GM18873 (cell line): Measurements from ENCODE around the gene SORCS2.

ENCODE experiments used
- ATAC-seq: cut with Tn5 transposase; IDR thresholded peaks from one replicate; pipeline ENCODE4 v1.9.1; 2021; ENCODE audit warnings: mild to moderate bottlenecking, moderate library complexity, moderate number of reproducible peaks; ENCODE audit not compliant: unreplicated experiment, low FRiP score

SORCS2 gene

GRCh38 chr4:7737752-7738457, 545.6 kb downstream of the SORCS2 start:
- no peak for ATAC-seq

GRCh38 chr4:7738458-7739076, 546.2 kb downstream of the SORCS2 start:
- ATAC-seq, result no peak

DNA sequence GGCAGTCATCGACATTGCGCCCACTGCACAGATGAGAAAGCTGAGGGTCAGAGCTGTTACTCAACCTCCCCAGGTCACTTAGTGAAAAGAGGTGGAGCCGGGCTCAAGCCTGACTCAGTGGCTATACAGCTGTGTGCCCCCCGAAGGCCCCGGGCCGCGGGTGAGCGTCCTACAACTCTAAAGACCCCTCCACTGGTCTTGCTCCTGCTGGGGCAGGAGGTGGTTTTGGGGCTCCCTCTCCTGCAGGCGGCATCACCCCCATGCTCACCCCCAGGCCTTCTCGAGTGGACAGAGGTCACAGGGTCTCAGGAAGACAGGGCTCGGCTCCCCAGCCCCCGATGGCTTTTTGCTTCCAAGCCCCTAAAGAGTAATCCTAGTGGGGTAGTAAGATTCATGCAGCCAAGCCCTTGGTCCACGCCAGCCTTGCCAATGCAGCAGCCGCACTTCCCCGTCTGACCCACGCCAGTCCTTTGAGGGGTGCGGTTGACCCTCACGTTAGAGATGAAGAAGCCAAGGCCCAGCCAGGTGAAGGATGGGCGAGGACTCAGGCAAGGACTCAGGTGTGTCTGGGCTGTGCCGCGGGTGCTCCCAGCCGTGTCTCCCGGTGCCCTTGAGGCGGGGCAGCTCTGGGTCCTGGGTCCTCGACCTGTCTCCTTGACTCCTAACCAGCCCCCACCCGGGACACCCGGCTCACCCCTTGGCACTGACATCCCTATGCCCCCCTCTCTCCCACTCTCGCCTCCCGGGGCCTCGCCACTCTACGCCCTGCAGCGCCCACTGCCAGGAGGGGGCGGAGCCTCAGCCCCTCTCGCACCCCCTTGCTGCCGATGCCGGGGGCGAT, 547.0 kb downstream of the SORCS2 start:
- no peak for ATAC-seq

GRCh38 chr4:7739918-7740865, 547.9 kb downstream of the SORCS2 start:
- no peak for ATAC-seq

DNA sequence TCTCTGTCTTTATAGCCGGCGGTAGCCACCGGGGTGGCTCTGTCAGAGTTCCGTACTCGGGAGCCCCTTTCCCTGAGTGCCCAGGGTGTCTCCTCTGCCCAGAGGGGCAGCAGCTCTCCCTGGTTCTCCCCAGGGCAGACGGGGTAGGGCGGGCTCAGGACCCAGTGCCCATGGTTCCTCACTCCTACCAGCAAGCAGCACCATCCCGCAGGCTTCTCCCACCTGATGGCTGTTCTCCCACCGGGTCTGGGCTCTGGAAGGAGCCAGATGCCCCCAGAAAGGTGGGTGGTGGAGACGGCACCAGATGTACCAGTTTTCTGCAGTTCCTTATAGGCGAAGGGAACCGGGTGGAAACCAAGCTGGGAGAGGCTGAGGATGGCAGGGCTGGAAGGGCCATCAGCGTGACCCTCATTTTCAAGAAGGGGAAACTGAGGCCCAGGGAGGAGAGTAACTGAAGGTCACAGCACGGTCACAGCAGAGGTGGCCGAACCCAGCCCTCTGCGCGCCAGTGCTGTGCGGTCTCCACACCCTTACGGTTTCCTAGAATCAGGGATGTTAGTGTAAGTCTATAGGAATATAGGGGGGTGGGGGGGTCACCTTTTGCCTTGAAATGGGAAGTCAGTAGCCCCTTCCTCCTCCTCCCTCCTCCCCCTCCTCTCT, 548.7 kb downstream of the SORCS2 start:
- no peak for ATAC-seq

DNA sequence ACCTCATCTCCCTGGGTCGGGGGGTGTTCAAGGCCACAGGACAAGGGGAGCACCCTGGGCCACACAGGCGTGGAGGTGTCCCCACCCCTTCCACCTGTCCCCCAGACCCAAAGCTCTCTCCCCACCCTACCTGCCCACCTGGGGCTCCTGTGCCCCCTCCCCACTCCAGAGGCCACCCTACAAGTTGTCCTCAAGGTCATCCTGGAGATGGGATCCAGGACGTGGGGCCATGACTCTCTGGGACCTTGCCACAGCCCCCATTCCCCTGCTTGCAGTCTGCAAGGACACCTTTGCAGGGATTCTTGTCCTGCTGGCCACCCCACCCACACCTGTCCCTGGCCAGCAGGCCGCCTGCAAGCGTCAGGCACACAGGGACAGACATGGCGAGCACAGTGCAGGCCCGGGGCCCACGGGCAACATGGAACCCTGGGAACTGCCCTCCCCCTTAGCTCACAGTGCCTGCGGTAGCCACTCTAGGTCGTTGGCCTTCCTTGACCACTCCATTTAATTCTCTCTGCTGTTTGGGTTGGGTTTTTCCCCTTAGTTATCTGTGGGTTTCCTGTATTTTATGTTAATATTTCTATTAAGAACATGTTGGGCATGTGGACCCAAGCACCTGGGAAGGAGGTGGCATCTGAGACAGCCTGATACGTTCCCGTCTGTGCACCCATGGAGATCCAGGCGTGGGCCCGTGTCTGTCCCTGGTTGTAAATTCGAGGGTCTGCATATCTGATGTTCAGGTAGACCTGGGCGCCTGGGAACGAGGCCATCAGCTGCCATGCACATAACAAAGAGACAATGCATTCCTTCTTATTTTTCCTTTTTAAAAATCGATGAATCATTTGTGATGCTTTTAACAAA, 549.8 kb downstream of the SORCS2 start:
- ATAC-seq, result no peak

DNA sequence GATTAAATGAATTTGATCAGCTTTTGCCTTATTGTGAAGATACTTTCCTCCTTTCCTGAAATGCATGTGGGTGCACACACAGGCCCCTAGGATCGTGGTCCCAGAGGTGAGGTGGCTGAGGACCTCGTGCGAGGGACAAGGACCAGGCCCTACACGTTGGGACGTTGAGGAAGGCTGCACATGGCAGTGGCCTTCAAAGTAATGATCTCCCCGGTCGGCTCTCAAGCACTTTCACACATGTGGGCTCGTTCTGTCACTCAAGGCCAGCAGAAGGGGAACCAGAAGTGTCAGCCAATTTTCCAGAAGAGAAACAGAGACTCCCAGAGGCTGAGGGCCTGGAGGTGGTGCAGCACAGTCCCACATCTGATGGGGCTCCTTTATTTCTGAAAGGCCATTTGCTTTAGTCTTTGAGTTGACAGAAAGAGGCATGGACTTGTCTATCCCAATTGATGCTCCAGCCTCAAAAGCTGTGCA, 550.5 kb downstream of the SORCS2 start:
- no peak for ATAC-seq

- no peak for ATAC-seq
These were observed 551.9 kb downstream of the SORCS2 start for GRCh38 chr4:7744142-7744804.

- ATAC-seq, result no peak
These were observed 553.1 kb downstream of the SORCS2 start for GRCh38 chr4:7745301-7745885.

DNA sequence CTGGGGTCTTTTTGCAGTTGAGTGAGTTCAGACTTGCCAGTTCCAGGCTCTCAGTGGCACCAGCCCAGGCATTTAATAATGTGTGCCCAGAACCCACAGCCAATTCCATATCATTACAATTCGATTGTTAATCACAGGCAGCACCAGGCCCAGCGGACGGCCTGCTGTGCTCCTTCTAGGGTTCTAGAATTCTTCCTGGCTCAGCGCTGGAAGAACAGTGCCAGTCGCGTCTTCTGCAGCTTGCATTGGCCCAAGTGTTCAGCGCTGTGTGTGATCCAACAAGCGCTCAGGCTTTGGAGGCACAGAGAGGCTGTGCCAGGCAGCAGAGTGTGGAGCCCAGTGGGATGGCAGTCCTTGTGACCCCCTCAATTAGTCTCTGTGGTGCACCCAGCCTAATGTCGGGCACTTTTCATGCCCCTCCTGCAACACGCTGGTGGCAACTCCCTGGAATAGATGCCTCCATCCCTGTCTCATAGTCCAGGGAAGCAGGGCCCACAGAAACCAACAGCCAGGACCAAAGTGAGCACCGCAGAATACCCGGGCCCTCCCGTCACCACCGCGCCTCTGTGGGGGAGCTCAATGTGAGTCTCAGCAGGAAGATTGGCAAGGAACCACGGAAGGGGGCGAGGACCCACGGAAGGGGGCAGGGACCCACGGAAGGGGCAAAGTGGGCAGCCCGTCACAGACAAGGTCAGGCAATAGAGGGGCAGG, 554.2 kb downstream of the SORCS2 start:
- no peak for ATAC-seq

GRCh38 chr4:7747062-7747385, 554.7 kb downstream of the SORCS2 start:
- ATAC-seq, result no peak

DNA sequence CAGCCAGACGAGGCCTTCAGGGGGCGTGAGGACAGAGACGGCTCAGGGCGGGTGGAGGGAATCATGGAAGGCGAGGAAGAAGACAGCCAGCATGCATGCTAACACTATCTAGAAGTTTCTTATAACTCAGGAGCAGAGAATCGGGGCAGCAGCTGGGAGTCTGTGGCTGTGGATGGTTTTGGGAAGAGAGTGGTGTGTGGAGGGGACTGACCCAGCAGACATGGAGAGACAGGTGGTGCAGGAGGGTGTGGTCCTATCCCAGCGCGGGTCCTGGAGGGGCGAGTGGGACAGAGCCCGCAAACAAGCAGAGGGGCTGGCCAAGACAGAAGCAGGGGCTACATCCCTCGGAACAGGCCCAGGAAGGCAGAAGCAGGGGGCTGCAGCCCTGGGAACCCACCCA, 555.2 kb downstream of the SORCS2 start:
- no peak for ATAC-seq

DNA sequence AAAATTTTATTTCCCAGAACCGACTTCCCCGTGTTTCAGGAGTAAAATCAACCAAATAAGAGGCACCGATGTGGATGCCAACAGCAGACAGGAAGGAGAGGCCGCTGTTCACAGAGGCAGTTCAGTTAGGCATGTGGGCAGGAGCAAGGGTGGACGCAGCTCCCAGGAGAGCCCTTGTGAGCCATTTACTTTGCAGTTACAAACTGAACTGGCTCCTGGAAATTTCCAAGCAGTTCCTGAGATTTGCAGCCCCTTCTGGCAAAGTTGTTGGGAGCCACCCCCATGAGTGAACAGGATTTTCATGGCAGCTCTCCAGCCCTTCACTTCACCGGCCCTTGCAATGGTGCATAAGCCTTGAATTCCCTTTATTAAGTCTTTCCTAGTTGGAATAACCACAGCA, 558.2 kb downstream of the SORCS2 start:
- no peak for ATAC-seq

DNA sequence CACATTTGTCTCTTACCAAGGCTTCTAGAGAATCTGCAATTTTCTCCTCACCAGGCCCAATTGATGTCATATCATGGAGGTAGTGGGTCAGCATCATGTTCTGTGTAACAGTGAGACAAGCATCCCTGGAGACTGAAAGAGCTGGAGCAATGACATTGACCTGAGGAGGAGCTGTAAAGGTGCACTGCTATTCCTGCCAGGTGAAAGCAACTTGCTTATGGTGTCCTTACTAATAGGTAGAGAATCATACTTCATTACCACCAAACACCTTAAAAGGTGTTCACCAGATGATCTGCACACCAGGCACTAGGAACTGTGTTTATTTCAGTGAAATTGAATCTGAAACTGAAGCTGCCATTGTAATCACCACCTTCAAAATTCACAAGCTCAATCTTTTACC, 558.6 kb downstream of the SORCS2 start:
- ATAC-seq, result no peak

- no peak for ATAC-seq
These were observed 560.3 kb downstream of the SORCS2 start for GRCh38 chr4:7752649-7753048.

- no peak for ATAC-seq
These were observed 560.9 kb downstream of the SORCS2 start for GRCh38 chr4:7753271-7753670.

- ATAC-seq, result no peak
These were observed 561.7 kb downstream of the SORCS2 start for GRCh38 chr4:7753931-7754465.
